Stomach (tissue), 4 donors: ENCODE results near the gene MED15.

Source experiments
- CTCF ChIP-seq, 7 experiments: fragments of 450-650 bp in 4 of 7; fragments of 200-600 bp in 3 of 7; sonication (generic) in 3 of 7; IDR thresholded peaks; one replicate each; pipeline ENCODE4 v1.5.1; 2016 to 2019; ENCODE audit warnings: antibody characterized with exemption in 7 of 7, control low read depth in 2 of 7, mild to moderate bottlenecking in 1 of 7
- POLR2A ChIP-seq, 4 donors: fragments of 450-650 bp; IDR thresholded peaks; one replicate each; pipeline ENCODE4 v1.6.1; 2016; ENCODE audit warnings: antibody characterized with exemption in 4 of 4, control low read depth in 2 of 4, mild to moderate bottlenecking in 1 of 4, moderate library complexity in 1 of 4
- POLR2AphosphoS5 ChIP-seq, 3 donors: sonication (generic); formaldehyde crosslinking; IDR thresholded peaks; one replicate each; pipeline ENCODE4 v1.6.1; 2016; ENCODE audit warnings: antibody characterized with exemption in 3 of 3

- TF ChIP-seq CTCF (IDR thresholded peaks at IDR 0.05) (no peak), POLR2AphosphoS5 (IDR thresholded peaks at IDR 0.05) (no peak), POLR2A (IDR thresholded peaks at IDR 0.05) (no peak)
Observed at GRCh38 chr22:20465759-20466077, 41.7 kb upstream of the MED15 start.
